Measurements from ENCODE around the gene HPD.

The HPD gene

DNA sequence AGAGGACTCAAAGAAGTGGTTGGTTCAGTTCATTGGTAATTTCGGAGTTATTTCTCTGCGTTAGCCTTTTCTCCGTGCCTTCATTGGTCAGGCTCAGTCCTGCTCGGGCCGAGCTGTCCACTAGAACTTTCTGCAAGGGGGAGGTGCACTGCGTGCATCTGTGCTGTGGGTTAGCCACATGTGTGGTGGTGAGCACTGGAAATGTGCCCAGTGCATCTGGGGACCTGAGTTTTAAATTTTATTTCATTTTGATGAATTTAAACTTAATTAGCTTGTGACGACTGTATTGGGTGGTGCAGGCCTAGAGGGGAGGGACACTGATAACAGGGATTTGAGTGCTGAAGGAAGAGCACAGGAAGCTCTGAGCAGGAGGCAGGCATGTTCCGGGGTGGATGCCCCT lies 30.4 kb downstream of the HPD start:
- TF ChIP-seq, protein P1, sequence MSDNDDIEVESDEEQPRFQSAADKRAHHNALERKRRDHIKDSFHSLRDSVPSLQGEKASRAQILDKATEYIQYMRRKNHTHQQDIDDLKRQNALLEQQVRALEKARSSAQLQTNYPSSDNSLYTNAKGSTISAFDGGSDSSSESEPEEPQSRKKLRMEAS (IDR thresholded peaks at IDR 0.05; ENCODE audit: low read depth, low read length): no peak
- no peak for TF ChIP-seq POLR2A (IDR thresholded peaks at IDR 0.05; ENCODE audit: extremely low read depth, insufficient read length)
- TF ChIP-seq, protein P2, sequence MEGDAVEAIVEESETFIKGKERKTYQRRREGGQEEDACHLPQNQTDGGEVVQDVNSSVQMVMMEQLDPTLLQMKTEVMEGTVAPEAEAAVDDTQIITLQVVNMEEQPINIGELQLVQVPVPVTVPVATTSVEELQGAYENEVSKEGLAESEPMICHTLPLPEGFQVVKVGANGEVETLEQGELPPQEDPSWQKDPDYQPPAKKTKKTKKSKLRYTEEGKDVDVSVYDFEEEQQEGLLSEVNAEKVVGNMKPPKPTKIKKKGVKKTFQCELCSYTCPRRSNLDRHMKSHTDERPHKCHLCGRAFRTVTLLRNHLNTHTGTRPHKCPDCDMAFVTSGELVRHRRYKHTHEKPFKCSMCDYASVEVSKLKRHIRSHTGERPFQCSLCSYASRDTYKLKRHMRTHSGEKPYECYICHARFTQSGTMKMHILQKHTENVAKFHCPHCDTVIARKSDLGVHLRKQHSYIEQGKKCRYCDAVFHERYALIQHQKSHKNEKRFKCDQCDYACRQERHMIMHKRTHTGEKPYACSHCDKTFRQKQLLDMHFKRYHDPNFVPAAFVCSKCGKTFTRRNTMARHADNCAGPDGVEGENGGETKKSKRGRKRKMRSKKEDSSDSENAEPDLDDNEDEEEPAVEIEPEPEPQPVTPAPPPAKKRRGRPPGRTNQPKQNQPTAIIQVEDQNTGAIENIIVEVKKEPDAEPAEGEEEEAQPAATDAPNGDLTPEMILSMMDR (IDR thresholded peaks at IDR 0.05; ENCODE audit: low read depth, low read length): no peak
- TF ChIP-seq MYC (IDR thresholded peaks at IDR 0.05; ENCODE audit: low read depth, low read length): no peak
- no peak overlapping the region for H3K4me3 ChIP-seq (ENCODE audit: low read depth, low read length)
- DNase-seq (ENCODE audit: low read depth): no peak

DNA sequence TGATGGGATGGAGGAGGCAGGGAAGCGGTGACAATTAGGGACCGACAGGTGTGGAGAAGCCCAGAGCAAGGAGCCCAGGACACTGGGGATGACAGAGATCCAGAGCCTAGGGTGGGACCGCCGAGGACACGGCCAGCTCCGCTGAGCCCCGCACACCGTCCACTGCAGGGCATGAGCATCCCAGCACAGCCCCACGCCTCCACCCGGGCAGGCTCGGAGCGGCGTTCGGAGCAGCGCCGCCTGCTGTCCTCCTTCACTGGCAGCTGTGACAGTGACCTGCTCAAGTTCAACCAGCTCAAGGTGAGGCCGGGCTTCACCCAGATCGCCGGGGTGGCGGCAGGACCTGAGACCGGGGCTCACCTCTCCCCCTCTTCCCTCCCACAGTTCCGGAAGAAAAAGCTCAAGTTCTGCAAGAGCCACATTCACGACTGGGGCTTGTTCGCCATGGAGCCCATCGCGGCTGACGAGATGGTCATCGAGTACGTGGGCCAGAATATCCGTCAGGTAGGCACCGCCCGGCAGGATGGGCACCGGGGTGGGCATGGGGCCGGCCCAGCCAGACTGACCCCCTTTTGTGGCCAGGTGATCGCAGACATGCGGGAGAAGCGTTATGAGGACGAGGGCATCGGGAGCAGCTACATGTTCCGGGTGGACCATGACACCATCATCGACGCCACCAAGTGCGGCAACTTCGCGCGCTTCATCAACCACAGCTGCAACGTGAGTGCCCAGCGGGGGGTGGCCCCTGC lies 31.1 kb downstream of the HPD start:
- no peak for DNase-seq (ENCODE audit: low read depth)
- H3K4me3 ChIP-seq (ENCODE audit: low read depth, low read length): no peak overlapping the region
- TF ChIP-seq MYC (IDR thresholded peaks at IDR 0.05; ENCODE audit: low read depth, low read length) (no peak), POLR2A (IDR thresholded peaks at IDR 0.05; ENCODE audit: extremely low read depth, insufficient read length) (no peak)
- TF ChIP-seq, protein P2 (IDR thresholded peaks at IDR 0.05; ENCODE audit: low read depth, low read length): no peak
- TF ChIP-seq, protein P1 (IDR thresholded peaks at IDR 0.05; ENCODE audit: low read depth, low read length): no peak

DNA sequence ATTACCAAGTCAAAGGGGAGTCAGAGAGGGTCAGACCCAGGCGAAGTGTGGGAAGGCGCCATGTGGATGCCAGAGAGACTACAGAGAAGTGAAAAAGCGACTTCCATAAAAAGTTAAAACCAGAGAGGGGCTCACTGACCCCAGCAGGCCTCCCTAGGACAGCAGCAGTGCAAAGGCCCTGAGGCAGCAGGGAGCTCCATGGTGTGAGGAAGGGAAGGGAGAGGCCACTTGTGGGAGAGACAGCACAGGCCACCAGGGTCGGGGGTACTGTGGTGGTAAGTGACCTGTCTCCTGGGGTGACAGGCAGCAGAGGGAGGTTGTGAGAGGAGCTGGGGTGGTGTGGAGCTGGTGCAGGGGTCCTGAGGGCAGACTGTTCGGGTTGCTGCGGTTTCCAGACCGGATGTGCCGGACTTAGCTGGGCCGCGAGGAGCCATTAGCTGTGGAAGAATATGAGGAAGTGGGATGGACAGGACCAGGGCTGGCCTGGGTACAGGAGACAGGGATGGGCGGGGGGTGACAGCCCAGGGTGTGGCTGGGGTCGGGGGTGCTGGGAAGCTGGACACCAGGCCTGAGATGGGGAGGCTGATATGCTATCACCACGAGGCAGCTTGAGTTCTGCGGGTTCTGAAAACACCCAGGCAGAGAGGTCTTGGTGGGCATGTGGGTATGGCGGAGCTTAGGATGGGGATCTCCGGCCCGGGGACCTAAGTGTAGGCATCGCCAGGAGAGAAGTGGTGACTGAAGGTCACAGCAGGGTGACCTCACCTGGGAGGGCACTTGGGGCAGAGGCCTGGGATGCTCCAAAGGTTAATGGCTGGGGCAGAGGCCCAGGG lies 32.1 kb downstream of the HPD start:
- DNase-seq (ENCODE audit: low read depth): no peak
- H3K4me3 ChIP-seq (ENCODE audit: low read depth, low read length): no peak overlapping the region
- TF ChIP-seq, protein P2 (IDR thresholded peaks at IDR 0.05; ENCODE audit: low read depth, low read length): no peak
- TF ChIP-seq POLR2A (IDR thresholded peaks at IDR 0.05; ENCODE audit: extremely low read depth, insufficient read length) (no peak), MYC (IDR thresholded peaks at IDR 0.05; ENCODE audit: low read depth, low read length) (no peak)
- TF ChIP-seq, protein P1 (IDR thresholded peaks at IDR 0.05; ENCODE audit: low read depth, low read length): no peak

DNA sequence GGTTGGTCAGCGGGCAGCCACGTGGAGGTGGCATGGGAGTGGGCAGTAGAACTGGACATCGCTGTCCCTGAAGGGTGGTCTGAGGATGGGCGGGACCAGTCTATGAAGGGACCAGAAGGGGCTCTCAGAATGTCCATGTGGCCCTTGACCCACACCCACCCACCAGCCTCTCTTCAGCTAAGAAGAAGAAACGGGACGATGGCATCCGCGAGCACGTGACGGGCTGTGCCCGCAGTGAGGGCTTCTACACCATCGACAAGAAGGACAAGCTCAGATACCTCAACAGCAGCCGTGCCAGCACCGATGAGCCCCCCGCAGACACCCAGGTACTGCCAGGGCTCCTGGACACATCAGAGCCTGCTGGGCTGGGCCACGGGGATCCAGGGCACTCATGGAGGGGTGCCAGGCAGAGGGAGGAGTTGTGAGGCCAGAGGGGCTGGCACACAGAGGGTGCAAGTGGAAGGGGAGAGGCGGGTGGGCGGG lies 33.6 kb downstream of the HPD start:
- DNase-seq (ENCODE audit: low read depth): no peak
- no peak overlapping the region for H3K4me3 ChIP-seq (ENCODE audit: low read depth, low read length)
- no peak for TF ChIP-seq MYC (IDR thresholded peaks at IDR 0.05; ENCODE audit: low read depth, low read length)
- TF ChIP-seq, protein P1 (IDR thresholded peaks at IDR 0.05; ENCODE audit: low read depth, low read length): no peak
- TF ChIP-seq POLR2A (IDR thresholded peaks at IDR 0.05; ENCODE audit: extremely low read depth, insufficient read length): no peak
- TF ChIP-seq, protein P2 (IDR thresholded peaks at IDR 0.05; ENCODE audit: low read depth, low read length): no peak

DNA sequence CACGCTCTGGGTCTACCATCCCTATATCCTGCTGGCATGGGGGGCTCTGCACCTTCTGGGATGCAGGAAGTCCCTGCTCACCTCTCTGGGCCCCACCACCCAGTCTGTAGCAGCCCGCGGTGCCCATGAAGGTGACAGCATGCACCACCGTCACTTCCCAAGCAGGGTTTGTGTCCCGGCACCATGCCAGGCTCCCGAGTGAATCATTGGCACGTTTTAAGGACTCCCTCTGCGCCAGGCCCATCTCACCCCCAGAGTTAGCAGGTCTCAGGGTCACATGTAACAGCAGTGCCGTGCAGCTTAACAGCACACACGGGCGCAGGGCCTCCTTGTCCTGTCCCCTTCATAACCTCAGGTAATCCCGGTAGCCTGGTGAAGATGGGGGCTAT lies 34.9 kb downstream of the HPD start:
- H3K4me3 ChIP-seq (ENCODE audit: low read depth, low read length): no peak overlapping the region
- no peak for DNase-seq (ENCODE audit: low read depth)
- no peak for TF ChIP-seq MYC (IDR thresholded peaks at IDR 0.05; ENCODE audit: low read depth, low read length)
- no peak for TF ChIP-seq POLR2A (IDR thresholded peaks at IDR 0.05; ENCODE audit: extremely low read depth, insufficient read length)
- TF ChIP-seq, protein P1 (IDR thresholded peaks at IDR 0.05; ENCODE audit: low read depth, low read length): no peak
- TF ChIP-seq, protein P2 (IDR thresholded peaks at IDR 0.05; ENCODE audit: low read depth, low read length): no peak
